Activated T-cell treated with anti-CD3 and anti-CD28 coated beads for 1 hour (primary cell): ENCODE data around the gene MUSK.
"Not testable (repeated sequence)": the region's sequence is repeated elsewhere in the genome, so short reads cannot be mapped to it uniquely, and the experiment has no call there.

ENCODE experiments used
- DNase-seq: peaks from one replicate; pipeline ENCODE4 v3.0.0-alpha.2; 2020; ENCODE audit warnings: low read depth

MUSK gene

GRCh38 chr9:110810262-110810976, 141.8 kb downstream of the MUSK start:
- DNase-seq: no peak

GRCh38 chr9:110812886-110813285, 144.3 kb downstream of the MUSK start:
- DNase-seq: no peak

DNA sequence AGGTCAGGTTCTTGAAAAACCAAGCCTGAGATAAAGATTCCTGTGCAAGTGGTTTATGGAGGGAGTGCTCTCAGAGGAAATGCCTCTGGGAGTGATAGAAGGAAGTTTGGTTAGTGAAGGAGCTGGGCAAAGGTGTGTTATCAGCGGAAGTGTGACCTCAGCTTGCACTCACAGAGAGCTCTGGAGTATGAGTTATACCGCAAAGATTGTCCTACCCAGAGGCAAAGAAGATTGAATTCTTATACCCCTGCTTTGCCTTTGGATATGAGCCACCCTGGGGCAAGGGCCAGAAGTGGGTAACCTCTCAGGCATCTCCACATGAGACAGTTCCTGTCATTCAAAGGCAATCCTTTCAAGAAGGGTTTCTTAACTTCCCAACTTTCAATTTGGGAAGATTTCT, 145.6 kb downstream of the MUSK start:
- no peak for DNase-seq

GRCh38 chr9:110815361-110815760, 146.8 kb downstream of the MUSK start:
- DNase-seq: no peak

DNA sequence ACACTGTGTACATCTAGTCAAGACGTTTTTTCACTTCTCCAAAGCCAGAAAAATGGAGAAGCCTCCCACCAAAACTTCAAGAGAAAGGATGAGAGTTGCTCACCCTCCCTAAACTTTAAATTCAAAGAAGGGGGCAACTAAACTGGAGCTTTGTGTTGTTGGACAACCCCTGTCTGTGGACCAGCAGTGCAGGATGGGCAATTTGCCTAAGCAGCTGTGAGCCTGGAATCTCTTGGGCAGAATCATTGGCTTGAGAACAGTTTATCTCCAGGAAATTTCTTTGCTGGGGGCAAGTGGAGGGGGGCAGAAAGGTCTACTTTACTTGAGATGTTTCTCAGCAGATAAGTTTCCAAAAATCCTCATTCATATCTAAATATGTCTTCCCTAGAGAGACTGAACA, 151.8 kb downstream of the MUSK start:
- no peak for DNase-seq

DNA sequence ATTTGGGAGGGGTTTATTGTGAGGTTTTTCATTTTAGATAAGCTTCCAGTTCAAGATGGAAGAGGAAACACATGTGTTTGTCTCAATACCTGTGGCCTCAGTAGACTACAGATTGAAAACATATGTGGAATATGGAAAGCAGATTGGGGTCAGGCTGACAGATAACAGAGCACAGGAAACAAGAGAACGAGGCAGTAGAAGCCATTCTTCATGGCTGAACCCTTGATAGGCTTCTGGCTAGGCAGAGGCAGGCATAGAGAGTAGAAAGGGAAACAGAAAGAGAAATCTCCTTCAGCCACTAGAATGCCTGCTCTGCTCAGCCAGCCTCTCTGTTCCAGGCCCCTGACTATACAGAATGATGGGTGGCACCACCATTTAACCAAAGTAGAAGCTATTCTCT, 152.5 kb downstream of the MUSK start:
- DNase-seq: no peak

GRCh38 chr9:110825129-110825528, 156.5 kb downstream of the MUSK start:
- not testable (repeated sequence) for DNase-seq

GRCh38 chr9:110825950-110826349, 157.4 kb downstream of the MUSK start:
- no peak for DNase-seq

- DNase-seq: not testable (repeated sequence)
Measured at GRCh38 chr9:110826400-110826799, 157.8 kb downstream of the MUSK start.

DNA sequence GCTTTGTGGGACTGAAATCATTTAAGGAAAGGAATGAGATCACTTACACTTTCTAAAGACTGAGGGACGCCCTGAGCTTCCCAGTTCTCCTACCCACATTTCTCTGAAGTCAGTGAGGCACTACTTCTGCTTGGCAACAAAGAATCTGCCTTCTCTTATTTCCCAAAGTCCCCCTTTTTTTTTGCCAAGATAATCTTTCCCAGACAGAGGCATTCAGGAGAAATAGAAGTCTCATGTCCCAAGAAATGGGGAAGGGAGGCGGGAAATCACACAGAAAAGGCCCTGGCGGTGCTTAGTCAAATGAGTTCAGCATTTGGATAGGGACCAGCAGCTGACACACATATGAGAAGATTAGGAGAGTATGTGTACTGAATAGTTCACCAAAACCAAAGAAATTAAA, 159.7 kb downstream of the MUSK start:
- DNase-seq: no peak

DNA sequence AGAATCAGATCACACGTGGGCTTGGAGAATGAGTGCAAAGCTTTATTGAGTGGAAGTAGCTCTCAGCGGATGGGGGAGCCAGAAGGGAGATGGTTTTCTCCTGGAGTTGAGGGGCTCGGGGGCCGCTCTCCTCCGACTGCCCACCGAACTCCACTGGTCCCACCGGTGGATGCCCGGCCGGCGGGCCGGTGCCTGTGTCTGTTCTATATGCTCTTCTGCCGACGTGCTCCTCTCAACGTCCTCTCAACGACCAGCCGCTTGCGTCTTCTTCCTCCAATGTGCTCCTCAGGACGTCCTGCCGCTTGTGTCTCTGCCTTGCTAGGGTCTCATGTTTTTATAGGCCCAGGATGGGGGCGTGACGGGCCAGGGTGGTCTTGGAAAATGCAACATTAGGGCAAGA, 161.9 kb downstream of the MUSK start:
- no peak for DNase-seq

GRCh38 chr9:110832926-110833325, 164.3 kb downstream of the MUSK start:
- no peak for DNase-seq

- DNase-seq: no peak
Measured at GRCh38 chr9:110835404-110835803, 166.8 kb downstream of the MUSK start.

- DNase-seq: no peak
Measured at GRCh38 chr9:110835859-110836271, 167.3 kb downstream of the MUSK start.

GRCh38 chr9:110837401-110838005, 168.9 kb downstream of the MUSK start:
- DNase-seq: no peak

DNA sequence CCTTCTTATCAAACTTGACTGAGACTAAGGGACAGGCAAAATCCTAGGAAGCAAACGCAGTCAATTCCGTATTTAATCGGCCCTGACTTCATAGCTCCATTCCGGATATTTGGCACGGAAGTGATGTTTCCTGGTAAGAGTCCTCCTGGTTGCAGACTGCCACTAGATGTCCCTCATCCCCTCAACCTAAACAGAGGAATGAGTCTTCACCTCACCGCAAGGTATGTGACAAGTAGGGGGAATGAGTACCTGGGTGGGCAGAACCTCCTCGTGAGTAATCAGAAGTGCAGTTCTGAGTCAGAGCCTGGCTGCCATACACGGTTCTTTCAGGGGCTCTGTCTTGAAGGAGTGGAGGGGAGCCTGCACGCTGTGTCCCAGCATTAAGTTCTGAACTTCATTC, 173.6 kb downstream of the MUSK start:
- no peak for DNase-seq

- no peak for DNase-seq
Measured at GRCh38 chr9:110842986-110843385, 174.4 kb downstream of the MUSK start.

GRCh38 chr9:110844121-110844520, 175.5 kb downstream of the MUSK start:
- DNase-seq: no peak

- DNase-seq: no peak
Measured at GRCh38 chr9:110846215-110846614, 177.6 kb downstream of the MUSK start.

DNA sequence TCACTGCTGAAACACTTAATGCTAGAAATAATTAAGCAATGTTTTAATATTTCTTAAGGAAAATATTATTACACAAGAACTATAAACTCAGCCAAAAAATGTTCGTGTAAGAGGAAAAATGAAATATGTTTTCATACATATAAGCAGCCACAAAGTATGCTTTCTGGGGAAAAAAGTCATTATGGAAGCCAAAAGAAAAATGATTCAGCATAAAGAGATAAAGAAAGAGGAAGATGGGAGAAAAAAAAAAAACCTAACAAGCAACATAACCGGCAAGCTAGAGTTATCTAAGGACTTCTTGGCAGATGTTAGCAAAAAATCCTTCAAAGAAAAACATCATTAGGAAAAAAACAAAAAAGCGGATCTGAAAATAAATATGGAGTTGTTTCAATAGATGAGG, 179.1 kb downstream of the MUSK start:
- no peak for DNase-seq

- DNase-seq: no peak
Measured at GRCh38 chr9:110850401-110851135, 182.0 kb downstream of the MUSK start.
